Non-pigmented ciliary epithelial cell (primary cell): ENCODE measurements around the gene CENATAC.
A peak's percentile ranks its signal among the peaks of the same experiment; 100 is the strongest.
"Not testable (repeated sequence)": the region's sequence is repeated elsewhere in the genome, so short reads cannot be mapped to it uniquely, and the experiment has no call there.

Experiments used
- DNase-seq: peaks from one replicate; pipeline ENCODE4 v3.0.0-alpha.2; 2010; ENCODE audit warnings: low read depth

The CENATAC gene

DNA sequence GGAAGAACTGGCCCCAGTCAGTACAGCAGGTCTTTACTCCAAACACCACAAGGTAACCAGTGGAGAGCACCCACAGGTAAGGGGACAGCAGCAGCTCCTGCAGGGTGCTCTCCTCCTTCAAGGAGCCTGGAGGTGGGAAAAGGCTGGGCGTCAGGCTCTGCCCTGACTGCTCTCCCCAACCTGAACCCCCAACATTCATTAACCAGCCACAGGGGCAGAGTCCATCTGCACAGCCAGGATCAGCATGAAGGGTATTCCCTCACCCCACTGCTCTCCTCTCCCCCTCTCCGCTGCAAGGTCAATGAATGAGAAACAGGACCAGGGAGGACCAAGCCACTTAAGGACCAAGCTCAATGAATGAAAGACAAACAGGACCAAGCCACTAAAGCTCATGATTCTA is 29.0 kb downstream of the CENATAC start:
- no peak for DNase-seq

DNA sequence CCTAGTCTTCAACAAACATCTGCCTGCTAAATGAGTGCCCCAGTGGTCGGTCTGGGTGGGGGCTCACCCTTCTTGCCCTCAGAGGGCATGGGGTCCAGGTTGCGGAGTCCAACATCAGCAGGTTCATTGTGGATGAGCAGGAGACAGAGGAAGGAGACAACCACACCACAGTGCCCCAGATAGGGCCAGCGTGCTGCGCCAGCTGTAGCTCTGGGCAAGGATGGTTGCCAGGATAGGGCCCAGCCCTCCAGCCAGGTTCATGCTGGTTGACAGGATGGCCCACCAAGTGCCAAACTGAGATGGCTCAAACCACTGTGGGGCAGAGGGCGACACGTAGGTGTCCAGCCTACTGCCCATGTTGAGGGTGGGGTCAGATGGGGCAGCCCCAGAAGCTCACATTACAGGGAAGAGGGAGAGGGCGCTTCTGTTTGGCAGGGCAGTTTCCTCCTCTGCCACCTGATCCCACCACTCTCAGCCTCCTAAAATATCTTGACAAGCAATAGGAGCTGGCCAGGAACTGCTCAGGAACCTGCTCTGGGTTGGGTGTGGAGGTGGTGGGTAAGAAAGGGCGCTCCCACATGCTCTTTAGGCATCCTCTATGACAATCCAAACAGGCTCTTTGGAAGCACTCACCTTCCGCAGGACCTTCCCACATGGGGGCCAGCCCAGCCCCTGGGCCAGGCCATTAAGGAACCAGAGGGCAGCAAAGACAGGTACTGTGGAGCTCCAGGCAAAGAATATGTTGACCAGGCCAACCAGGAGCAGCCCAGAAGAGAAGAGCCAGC is 29.8 kb downstream of the CENATAC start:
- no peak for DNase-seq

DNA sequence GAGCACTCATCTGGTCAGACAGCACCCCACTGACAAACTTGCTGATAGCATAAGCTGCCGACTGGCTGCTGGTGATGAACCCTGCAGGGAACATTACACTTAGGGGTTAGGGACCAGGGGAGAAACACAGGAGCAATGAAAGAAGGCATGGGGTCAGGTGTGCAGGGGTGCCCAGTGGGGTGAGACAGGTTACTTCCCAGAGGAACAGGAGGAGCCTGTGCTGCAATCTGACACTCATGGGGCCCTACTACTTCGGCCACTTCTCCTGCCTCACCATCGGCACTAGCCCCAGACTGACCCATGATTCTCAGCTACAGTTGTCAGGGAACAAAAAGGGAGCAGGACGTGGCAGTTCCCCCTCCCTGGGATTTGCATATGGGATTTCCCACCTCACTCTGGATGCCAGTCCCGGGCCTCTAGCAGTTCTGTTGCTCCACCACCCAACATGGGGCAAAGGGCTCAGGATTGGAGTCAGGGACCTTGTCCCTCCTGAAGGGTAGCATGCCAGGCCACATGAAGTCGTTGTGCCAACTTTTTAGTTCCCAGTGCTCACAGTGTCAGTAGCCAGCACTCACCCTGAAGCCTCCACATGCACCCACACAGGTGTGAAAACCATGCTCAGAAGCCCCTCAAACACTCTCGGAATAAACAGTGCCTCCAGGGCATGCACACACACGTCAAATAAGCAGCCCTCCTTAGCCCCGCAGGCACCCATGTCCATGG is 30.6 kb downstream of the CENATAC start:
- no peak for DNase-seq

DNA sequence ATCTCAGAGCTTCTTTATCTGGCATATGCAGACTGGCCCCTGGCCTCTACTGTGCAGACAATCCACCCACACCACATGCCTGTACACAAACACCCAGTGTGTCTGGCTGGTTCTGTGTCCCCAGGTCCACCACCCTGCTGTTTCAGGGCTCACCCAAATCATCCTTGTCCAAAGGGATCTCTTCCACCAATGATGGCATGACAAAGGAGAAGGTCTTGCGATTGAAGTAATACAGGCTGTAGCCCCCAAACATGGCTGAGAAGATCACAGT is 31.1 kb downstream of the CENATAC start:
- DNase-seq, result no peak

DNA sequence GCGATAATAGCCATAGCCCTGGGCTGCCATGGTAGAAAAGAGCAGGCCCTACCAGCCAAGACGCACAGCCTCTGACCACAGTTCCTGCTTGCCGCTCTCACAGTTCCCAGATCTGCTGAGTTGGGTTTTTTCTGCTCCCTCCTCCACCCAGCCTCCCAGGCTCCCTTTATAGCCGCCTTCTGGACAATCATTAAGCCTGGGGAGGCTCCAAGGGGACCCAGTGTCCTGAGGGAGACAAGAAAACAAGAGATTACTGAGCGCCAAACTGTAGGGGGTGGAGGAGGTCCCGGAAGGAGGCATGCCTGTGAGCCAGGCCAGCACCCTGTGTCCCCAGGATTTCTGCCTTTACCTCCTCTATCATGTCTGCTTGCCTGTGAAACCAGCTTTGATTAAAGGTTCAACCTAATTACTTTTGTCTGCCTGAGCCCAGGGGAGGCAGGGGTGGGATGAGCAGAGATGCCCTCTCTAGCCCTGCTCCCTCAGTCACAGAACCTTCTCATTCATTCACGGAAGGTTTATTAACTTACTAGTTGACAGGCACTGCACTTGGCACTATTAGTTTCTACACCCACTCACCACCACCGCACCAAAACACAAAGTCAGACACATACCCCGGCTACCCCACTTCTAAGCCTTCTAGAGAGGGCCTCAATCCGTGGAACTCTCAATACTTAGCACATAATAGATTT is 31.5 kb downstream of the CENATAC start:
- no peak for DNase-seq

DNA sequence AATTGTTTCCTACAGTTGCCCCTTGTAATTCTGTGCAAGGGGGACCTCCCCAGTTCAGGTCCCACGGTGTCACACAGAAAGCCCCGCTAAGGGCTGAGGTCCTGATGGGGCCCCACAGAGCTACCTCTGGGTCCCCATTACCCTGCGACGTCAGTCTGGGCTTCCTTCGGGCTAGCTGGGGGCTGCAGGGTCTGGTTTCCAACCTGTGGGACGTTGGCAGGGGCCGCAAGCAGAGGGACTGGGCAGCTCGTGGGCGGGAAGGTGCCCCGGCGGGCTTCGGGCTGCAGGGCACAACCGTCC is 32.0 kb downstream of the CENATAC start:
- DNase-seq, result no peak

DNA sequence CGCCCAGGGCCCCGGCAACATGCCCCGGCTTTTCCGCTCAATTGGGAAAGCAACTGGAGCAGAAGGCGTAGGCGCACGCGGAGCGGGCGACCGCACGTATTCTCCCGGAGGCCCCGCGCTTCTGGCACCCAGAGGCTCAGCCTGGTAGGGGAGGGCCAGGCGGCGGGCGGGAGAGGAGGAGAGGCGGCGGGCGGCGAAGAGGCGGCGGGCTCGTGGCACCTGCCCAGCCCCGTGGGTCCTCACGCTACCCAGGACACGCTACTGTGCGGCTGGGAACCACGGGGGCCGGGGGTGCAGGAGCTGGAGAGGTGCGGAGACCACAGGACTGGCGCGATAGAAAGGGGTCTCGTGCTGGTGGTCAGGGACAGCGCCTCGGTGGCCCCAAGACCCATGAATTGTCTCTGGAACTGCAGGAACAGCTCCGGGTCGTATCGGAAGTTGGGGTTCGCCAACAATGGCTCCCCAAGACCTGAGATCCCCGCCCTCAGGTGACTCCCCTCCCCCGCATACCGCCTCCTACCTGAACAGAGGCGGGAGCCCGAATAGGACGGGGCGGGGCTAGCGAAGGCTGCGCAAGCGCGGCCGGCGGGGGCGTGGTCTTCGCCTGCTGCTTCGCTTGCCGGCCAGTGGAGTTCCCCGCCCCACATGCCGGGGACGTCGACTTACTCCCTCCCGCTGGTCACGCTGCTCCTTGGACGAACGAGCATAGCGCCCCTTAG is 32.5 kb downstream of the CENATAC start, which contains the start of gene SLC37A4:
TSS of gene SLC37A4 (minus strand) at position 549 of the 719 bp plus-strand sequence.
- DNase-seq, result peak; percentile 89

DNA sequence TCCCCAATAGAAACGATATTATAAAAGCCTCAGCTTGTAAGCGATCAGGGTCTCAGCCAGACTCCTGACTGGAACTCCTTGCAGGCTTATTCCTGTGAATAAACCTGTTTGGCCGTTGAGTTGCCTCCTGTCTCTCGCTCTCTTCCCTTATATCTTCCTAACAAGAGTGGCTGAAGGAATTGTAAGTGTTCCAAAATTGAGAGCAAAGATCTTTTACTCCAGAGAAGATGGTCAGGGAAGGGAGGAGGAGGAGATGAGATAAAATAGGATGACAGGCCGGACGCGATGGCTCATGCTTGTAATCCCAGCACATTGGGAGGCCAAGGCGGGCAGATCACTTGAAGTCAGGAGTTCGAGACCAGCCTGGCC is 34.0 kb downstream of the CENATAC start:
- no peak for DNase-seq

DNA sequence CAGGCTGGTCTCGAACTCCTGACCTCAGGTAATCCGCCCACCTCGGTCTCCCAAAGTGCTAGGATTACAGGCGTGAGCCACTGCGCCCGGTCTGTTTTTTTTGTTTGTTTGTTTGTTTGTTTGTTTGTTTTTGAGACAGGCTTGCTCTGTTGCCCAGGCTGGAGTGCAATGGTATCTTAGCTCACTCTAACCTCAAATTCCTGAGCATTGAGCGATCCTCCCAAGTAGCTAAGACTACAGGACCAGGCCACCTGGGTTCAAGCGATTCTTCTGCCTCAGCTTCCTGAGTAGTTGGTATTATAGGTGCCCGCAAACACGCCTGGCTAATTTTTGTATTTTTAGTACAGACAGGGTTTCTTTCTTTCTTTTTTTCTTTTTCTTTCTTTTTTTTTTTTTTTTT is 35.5 kb downstream of the CENATAC start:
- DNase-seq, result not testable (repeated sequence)

DNA sequence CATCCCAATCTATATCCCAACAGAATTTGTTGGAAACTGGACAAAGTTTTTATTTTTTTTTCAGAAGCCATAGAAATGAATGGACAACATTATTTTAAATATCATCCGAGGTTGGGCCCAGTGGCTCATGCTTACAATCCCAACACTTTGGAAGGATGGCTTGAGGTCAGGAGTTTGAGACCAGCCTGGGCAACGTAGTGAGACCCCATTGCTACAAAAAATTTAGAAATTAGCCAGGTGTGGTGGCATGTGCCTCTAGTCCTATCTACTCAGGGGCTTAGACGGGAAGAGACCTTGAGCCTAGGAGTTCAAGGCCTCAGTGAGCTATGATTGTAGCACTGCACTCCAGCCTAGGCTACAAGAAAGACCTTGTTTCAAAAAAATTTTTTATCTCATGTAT is 36.9 kb downstream of the CENATAC start:
- no peak for DNase-seq

DNA sequence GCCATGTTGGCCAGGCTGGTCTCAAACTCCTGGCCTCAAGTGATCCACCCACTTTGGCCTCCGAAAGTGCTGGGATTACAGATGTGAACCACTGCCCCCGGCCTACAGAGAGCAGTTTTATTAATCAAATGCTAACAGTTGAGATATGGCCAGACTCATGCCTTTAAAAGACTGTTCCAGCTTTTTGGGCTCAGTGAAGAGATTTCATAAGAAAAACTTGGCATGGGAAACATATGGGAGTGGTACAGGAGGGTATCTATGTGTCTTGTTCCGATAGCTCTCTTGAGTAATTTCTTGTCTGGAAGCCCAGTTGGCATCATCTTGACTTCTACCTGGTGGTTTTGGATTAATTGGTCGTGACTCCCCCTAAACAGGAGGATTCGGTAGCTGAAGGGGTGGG is 40.9 kb downstream of the CENATAC start:
- DNase-seq, result no peak

DNA sequence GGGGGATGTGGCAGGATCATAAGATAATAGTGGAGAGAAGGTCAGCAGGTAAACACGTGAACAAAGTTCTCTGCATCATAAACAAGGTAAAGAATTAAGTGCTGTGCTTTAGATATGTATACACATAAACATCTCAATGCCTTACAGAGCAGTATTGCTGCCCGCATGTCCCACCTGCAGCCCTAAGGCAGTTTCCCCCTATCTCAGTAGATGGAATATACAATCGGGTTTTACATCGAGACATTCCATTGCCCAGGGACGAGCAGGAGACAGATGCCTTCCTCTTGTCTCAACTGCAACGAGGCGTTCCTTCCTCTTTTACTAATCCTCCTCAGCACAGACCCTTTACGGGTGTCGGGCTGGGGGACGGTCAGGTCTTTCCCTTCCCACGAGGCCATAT is 41.5 kb downstream of the CENATAC start:
- not testable (repeated sequence) for DNase-seq

DNA sequence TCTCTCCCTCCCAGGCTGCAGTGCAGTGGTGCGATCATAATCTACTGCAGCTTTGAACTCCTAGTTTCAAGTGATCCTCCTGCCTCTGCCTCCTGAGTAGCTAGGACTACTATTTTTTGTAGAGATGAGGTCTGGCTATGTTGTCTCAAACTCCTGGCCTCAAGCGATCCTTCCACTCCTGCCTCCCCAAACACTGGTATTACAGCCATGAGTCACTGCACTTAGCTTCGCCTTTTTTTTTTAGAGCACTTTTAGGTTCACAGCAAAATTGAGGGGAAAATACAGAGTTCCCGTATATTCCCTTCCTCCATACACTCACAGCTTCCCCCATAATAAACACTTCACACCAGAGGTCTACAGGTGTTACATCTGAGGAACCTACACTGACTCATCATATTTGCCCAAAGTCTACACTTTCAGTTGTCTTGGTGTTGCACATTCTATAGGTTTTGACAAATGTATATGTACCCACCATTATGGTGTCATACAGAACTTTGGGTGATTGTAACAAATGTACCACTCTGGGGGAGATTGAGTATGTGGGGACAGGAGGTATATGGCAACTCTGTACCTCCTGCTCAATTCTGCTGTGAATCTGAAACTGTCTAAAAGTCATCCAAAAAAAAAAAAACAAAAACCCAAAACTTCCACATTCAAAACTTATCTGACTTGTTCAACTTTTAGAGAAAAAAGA is 44.0 kb downstream of the CENATAC start:
- DNase-seq, result no peak

DNA sequence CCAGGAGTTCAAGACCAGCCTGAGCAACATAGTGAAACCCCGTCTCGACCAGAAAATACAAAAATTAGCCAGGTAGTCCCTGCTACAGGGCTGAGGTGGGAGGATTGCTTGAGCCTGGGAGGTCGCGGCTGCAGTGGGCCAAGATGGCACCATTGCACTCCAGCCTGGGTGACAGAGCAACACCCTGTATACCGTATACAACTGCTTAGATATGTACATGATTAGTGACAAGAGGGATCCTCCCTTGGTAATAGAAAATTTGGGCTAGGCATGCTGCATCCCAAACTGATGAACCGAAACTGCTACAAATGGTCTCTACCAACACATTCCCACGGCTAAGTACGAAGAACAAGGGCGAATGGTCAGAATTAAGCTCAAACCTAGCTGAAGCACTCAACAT is 45.0 kb downstream of the CENATAC start:
- no peak for DNase-seq

DNA sequence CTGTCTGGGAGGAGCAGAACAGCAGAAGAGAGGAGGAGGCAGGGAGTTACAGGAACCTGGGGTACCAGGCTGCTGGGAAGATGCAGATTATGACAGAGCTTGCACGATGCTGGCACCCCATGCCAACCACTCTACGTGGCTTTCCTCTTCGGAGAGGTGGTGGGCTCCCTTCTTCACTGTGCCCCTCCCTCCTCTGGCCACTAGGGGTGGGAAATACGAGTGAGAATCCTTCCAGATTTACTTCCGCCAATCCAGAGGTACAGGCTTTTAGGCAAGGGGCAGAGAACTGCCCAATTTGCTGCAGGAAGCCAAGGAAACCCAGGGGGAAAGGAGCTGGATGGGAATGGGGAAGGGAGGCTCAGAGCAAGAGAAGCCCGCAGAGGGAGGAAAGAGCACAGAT is 46.8 kb downstream of the CENATAC start:
- no peak for DNase-seq

DNA sequence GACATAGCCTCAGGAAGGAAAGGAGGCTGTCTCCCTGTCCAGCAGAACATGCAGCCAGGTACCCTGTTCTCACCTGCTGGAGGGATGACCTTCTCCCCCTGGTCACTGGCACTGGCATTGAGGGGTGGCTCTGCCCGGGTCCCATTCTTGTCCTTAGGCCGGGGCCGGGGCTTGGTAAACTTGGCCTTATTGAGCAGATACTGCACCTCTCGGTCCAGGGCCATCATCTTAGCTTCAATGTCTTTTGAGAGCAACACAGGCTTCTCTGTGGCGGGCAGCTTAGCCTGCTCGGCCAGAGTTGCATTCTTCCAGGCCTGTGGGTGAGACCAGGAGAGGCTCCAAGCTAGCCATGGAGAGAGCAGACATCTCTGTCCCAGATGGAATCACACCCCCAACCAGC is 48.6 kb downstream of the CENATAC start:
- DNase-seq, result no peak

DNA sequence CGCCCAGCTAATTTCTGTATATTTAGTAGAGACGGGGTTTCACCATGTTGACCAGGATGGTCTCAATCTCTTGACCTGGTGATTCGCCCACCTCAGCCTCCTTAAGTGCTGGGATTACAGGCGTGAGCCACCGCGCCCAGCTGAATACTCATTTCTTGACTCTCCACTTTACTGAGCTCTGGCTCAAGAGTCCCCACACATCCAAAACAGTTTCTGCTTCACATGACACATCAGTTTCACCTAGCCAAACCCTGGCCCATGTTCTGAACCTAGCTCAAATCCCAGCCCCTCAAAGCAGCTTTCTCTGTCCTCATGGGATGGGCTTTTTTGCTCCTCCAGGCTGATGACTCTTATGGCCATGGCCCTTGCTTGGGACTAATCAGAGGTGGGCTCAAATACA is 49.3 kb downstream of the CENATAC start:
- no peak for DNase-seq

DNA sequence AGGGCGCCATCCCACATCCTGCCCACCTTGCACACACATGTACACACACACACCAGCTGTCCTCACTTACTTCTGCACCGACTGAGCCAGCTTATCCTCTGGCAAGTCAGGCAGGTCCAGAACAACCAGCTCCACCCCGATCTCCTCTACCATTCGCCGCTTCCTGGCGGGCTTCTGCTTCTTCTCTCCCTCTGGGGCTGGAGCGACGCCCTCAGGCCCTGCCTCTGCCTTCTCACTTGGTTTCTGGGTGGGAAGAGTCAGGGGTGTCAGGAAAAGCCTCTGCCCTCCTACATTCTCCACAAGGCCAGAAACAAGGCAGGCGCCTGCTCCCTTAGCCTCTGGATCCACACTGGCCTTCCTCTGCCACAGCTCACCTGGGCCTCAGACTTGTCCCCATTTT is 50.7 kb downstream of the CENATAC start:
- DNase-seq, result no peak

DNA sequence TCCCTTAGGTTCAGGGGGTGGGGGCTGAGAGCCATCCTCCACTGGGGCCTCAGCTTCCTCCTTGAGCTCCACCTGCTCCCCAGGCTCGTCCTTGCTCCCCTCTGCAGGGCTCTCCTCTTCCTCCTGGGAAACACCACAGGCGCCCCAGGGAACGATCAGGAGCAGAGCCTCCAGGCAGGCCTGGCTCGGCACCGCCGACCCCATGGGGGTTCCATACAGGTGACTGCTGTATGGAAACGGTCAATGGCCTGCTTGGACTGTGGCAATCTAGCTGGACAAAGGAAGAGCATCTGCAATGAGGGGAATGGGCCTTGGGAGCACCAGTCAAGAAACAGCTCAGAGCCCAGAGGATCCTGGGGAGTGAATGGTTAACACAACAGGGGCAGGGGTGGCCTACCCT is 51.1 kb downstream of the CENATAC start:
- DNase-seq, result no peak

DNA sequence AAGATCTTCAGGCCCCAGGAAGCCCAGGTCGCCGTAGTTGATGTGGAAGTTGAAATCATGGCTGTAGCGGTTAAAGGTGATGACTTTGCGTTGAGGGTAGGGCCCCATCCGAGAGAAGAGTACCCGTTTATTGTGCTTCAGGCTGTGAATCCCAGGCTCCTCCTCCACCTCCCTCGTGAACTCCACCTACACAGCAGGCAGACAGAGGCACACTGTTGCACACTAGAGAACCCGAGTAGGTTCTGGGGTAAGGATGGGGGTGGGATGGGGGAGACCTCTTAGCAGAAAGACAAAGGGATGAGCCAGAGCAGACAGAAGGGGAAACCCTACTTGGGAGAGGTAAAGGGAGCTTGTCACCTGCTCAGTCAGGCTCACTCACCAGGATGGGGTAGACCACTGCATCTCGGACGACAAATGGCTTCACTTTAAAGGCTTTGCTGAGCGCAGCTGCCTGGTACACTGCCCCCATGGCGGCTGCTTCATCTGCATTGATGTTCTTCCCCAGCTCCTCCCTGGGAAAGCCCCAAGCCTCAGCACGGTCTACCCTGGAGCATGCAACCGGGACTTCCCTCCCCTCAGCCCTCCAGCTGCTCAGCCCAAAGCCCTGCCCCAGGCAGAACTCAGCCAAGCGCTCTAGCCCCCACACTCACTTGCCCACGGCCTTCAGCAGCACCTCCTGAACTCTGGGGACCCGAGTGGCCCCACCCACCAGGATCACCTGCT is 53.7 kb downstream of the CENATAC start:
- DNase-seq, result no peak

DNA sequence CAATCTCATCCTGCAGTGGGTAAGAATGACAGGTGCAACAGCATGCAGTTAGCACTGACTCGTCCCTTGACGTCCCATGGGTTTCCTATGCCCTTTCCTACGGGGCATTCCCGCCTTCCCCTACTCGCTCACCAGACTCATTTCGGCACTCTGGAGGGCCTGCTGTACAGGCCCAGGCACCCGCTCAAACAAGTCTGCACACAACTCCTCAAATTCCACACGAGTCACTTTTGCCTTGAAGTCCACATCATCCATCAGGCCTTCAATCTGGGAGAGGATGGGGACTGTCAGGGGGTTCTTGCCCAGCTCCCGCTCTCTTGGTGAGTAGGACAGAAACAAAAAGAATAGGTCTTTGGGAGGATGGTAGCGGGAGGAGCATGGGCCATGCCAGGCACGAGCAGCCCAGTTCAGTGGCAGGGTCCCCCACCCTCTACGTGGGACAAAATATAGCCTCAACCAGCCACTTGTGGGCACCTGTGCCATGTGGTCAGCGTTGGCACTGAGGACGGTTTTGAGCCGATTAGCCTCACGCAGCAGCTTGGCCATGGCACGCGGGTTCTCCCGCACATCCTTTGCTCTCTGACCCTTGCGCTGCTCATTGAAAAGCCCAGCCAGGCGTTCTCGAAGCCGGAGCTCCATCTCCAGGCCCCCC is 54.4 kb downstream of the CENATAC start:
- DNase-seq, result no peak
